ENCODE measurements around the gene PBX1. TPM values are rescaled to one million over a fixed set of nuclear protein-coding genes. Genes with fewer than 3 reads are reported as not detected.

Gene PBX1
- total RNA-seq, 3 donors from 2014 or later: 64.5 to 126 (median 95.4) TPM

DNA sequence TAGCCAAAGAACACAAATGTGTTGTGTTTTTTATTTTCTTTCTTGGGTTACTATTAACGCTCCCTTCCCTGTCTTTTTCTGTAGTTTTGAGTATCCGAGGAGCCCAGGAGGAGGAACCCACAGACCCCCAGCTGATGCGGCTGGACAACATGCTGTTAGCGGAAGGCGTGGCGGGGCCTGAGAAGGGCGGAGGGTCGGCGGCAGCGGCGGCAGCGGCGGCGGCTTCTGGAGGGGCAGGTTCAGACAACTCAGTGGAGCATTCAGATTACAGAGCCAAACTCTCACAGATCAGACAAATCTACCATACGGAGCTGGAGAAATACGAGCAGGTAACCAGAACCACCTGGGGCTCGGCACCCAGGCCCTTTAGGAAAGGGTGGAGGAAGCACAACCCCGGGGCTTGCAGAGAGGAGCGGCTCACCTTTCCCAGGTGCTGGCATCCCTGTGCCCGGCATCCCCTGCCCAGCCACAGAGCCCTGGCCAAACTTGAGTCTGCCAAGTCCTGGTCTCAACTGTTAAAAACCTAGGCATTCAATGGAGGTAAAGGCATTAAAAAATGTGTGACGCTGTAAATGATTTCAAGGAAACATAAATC, 233.5 kb downstream of the PBX1 start:
- TF ChIP-seq POLR2AphosphoS5 (IDR thresholded peaks at IDR 0.05) (no peak), POLR2A (IDR thresholded peaks at IDR 0.05) (no peak)
- TF ChIP-seq, protein P1, sequence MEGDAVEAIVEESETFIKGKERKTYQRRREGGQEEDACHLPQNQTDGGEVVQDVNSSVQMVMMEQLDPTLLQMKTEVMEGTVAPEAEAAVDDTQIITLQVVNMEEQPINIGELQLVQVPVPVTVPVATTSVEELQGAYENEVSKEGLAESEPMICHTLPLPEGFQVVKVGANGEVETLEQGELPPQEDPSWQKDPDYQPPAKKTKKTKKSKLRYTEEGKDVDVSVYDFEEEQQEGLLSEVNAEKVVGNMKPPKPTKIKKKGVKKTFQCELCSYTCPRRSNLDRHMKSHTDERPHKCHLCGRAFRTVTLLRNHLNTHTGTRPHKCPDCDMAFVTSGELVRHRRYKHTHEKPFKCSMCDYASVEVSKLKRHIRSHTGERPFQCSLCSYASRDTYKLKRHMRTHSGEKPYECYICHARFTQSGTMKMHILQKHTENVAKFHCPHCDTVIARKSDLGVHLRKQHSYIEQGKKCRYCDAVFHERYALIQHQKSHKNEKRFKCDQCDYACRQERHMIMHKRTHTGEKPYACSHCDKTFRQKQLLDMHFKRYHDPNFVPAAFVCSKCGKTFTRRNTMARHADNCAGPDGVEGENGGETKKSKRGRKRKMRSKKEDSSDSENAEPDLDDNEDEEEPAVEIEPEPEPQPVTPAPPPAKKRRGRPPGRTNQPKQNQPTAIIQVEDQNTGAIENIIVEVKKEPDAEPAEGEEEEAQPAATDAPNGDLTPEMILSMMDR (IDR thresholded peaks at IDR 0.05): no peak
- Histone ChIP-seq H3K36me3 (no peaks in the 10 kb centered on the region), H3K9me3 (no peaks in the 10 kb centered on the region), H3K4me1 (peaks cover 0 to 4% of the 10 kb centered on the region in 2 donors), H3K27me3 (no peaks in the 10 kb centered on the region), H3K4me3 (no peak overlapping the region), H3K27ac (no peak overlapping the region)
- intact Hi-C loops (cut with DNase I; ENCODE audit: low total_unique reads): no loop called here
- no peak for DNase-seq (ENCODE audit: low spot score in 2 of 2)

DNA sequence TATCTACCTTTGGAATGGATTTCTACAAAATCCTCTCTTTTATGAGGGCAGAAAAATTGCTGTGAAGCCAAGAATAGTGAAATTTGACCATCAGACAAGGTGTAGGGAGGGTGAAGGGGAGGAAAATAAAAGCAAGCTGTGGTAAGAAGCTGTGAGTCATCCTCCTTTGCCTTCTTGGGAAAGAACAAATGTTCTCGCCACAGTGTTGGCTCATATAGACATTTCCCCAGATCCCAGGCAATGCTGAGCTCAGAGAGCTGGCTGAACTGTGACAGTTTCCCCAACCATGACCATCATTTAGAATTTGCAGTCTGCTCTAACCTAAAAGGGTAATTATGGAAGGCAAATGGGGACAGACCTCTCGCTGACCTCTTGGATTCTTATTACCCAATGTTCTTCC, 235.4 kb downstream of the PBX1 start:
- H3K9me3 ChIP-seq: no peaks in the 10 kb centered on the region
- no peaks in the 10 kb centered on the region for H3K27me3 ChIP-seq
- intact Hi-C loops (cut with DNase I; ENCODE audit: low total_unique reads): no loop called here
- H3K27ac ChIP-seq: peak overlapping the region; percentile 59 to 75
- H3K4me3 ChIP-seq: no peak overlapping the region
- peak; percentile 43 to 57 (median 47) for TF ChIP-seq POLR2AphosphoS5 (IDR thresholded peaks at IDR 0.05)
- TF ChIP-seq POLR2A (IDR thresholded peaks at IDR 0.05): no peak
- peaks cover 0 to 4% of the 10 kb centered on the region in 2 donors for H3K4me1 ChIP-seq
- DNase-seq (ENCODE audit: low spot score in 2 of 2): peak in 1 of 2 donors; percentile 55
- H3K36me3 ChIP-seq: no peaks in the 10 kb centered on the region

DNA sequence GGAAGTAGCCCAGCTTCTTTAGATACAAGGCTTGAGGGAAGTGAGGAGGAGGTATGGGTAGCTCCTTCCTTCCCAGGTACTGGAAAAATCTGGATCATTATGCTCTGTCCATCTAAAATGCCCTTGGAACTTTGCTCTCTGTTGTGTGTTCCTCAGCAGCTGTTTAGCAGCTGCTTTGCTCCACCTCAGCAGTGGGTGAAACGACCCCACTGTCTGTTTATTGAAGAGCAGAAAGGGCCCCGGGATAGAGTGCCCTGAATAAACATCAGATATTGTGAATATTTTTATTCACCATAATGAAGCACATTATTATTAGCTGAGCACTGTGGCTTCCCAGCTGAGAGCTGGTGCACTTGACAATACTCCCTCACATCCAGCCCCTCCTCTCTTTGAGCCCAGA, 237.9 kb downstream of the PBX1 start:
- Histone ChIP-seq H3K4me3 (no peak overlapping the region), H3K4me1 (peaks cover 2 to 4% of the 10 kb centered on the region in 2 donors), H3K27ac (no peak overlapping the region), H3K9me3 (no peaks in the 10 kb centered on the region), H3K27me3 (no peaks in the 10 kb centered on the region), H3K36me3 (no peaks in the 10 kb centered on the region)
- no peak for DNase-seq (ENCODE audit: low spot score in 2 of 2)
- intact Hi-C loops (cut with DNase I; ENCODE audit: low total_unique reads): no loop called here
- TF ChIP-seq POLR2AphosphoS5 (IDR thresholded peaks at IDR 0.05) (no peak), POLR2A (IDR thresholded peaks at IDR 0.05) (no peak)
- TF ChIP-seq, protein P1 (IDR thresholded peaks at IDR 0.05): no peak

DNA sequence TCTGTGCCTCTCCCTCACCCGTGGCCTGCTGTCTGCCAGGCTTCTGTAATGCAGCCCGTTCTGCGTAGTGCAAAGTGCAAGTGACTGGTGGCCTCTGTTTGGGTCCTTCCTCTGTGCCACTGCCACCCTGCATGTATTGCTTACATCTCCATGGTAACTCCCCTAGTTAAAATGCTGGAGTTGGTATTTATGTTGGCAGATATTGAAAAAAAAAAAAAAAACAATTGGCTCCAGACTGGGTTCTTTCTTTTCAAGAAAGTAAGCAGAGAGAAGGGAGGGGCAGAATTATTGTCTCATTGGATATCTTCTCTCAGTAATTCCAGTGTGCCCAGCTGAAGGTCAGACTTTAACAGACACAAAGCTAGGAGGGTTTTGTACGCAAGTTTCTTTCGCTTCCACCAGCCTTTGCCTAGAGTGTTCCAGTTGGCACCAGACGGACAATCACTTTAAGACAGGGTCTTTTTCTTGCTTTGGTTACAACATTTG, 242.3 kb downstream of the PBX1 start:
- Histone ChIP-seq H3K4me3 (no peak overlapping the region), H3K27me3 (no peaks in the 10 kb centered on the region), H3K9me3 (no peaks in the 10 kb centered on the region), H3K27ac (peak overlapping the region; percentile 21 to 57), H3K36me3 (no peaks in the 10 kb centered on the region), H3K4me1 (peaks cover 0 to 5% of the 10 kb centered on the region in 2 donors)
- no peak for TF ChIP-seq POLR2A (IDR thresholded peaks at IDR 0.05)
- intact Hi-C loops (cut with DNase I; ENCODE audit: low total_unique reads): no loop called here
- DNase-seq (ENCODE audit: low spot score in 2 of 2): no peak

DNA sequence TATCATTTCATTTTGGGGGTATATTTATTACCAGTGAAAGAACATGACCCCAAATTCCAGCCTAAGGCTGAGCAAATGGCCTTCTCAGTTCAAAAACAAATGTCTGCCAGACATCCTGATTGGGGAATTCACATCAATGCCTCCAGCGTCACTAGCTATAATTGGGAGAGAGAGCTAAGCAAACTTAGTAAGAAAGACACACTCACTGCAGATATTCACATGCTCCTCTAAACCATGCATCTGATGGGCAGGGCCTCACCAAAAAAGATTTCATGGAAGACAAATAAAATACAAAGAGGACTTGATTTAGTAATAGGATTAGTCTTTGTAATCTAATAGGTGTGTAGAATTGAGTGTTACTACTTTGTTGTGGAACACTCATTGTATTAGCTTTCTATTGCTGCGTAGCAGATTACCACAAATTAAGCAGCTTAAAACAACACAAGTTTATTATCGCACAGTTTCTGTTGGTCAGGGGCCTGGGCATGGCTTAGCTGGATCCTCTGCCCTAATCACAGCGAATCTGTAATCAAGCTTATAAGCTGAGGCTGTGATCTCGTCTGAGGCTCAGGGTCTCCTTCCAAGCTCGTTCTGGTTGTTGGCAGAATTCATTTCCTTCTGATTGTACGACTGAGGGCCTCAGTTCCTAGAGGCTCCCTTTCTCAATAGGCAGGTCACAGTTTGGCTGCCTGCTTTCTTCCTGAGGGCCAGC, 243.0 kb downstream of the PBX1 start:
- Histone ChIP-seq H3K4me1 (peaks cover 0 to 5% of the 10 kb centered on the region in 2 donors), H3K27ac (peak overlapping the region; percentile 21 to 48), H3K27me3 (no peaks in the 10 kb centered on the region), H3K4me3 (no peak overlapping the region), H3K9me3 (no peaks in the 10 kb centered on the region), H3K36me3 (no peaks in the 10 kb centered on the region)
- DNase-seq (ENCODE audit: low spot score in 2 of 2): no peak
- intact Hi-C loops (cut with DNase I; ENCODE audit: low total_unique reads): no loop called here
- no peak for TF ChIP-seq POLR2A (IDR thresholded peaks at IDR 0.05)
- TF ChIP-seq, protein P1 (IDR thresholded peaks at IDR 0.05): no peak
- no peak for TF ChIP-seq POLR2AphosphoS5 (IDR thresholded peaks at IDR 0.05)

Data from breast epithelium (tissue), 4 donors.